Measurements from ENCODE around the gene LGALS1.
A peak's percentile ranks its signal among the peaks of the same experiment; 100 is the strongest.

GRCh38 chr22:37676736-37677492 is 1.5 kb downstream of the LGALS1 start:
- TF ChIP-seq CTCF (IDR thresholded peaks at IDR 0.05), result no peak
- peak; percentile 52 for TF ChIP-seq POLR2A (IDR thresholded peaks at IDR 0.05)

Measured in right lobe of liver (tissue), 4 donors.